SH-SY5Y (cell line): ENCODE data around the gene ASPRV1.

Experiments
- GATA2 ChIP-seq: IDR thresholded peaks from 2 replicates; pipeline ENCODE4 v1.6.1; 2011; ENCODE audit warnings: mild to moderate bottlenecking, low read depth, low read length
- GATA3 ChIP-seq: IDR thresholded peaks from 2 replicates; pipeline ENCODE4 v1.6.1; 2011; ENCODE audit warnings: low read depth, mild to moderate bottlenecking, low read length, moderate library complexity

- no peak for TF ChIP-seq GATA3
- no peak for TF ChIP-seq GATA2
Observed at GRCh38 chr2:69936906-69937305, 24.5 kb downstream of the ASPRV1 start.
